ENCODE measurements around the gene SLC38A9.

Gene SLC38A9

DNA sequence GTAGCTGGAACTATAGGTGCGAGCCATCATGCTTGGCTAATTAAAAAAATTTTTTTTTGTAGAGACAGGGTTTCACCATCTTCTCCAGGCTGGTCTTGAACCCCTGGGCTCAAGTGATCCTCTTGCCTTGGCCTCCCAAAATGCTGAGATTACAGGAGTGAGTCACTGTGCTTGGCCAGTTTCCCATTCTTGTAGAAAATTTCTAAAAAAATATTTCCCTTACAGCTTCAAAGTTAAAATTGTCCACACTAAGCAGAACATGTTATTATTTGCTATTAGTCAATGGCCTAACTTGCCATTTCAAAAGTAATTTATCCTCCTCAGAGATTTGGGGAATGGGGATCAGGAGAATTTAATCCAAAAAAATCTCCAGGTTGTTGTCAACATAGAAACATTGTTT lies 40.1 kb downstream of the SLC38A9 start:
- no peaks in the 10 kb centered on the region for H3K9me3 ChIP-seq (ENCODE audit: control insufficient read depth in 1 of 2, low read length in 2 of 2)
- peaks cover 0 to 3% of the 10 kb centered on the region in 2 donors for H3K4me1 ChIP-seq (ENCODE audit: control insufficient read depth in 1 of 2, insufficient read depth in 2 of 2, low read length in 2 of 2)
- H3K4me3 ChIP-seq (ENCODE audit: low read depth in 1 of 2, low read length in 2 of 2), result no peak overlapping the region
- H3K27me3 ChIP-seq (ENCODE audit: control insufficient read depth in 1 of 2, insufficient read depth in 2 of 2, low read length in 2 of 2), result no peaks in the 10 kb centered on the region
- no peak overlapping the region for H3K27ac ChIP-seq (ENCODE audit: low read depth, low read length)
- H3K9ac ChIP-seq (ENCODE audit: low read depth in 1 of 2, low read length in 2 of 2), result no peak overlapping the region
- H3K36me3 ChIP-seq (ENCODE audit: control insufficient read depth in 1 of 2, insufficient read depth in 2 of 2, low read length in 2 of 2), result no peaks in the 10 kb centered on the region

DNA sequence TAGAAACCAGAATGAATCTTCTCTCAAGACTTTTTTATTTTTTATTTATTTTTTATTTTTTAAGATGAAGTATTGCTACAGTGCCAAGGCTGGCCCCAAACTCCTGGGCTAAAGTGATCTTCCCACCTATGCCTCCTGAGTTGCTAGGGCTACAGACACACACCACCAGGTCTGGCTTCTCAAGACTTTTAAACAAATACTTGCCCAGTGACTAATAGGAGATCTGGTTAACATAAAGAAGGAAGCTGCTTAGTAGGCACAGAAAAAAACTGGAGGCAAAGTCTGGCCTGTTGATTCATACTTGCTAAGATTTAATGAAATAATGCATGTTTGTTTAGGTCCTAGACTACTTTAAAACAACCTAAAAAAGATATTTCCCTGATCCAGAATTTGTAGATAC lies 43.8 kb downstream of the SLC38A9 start:
- no peaks in the 10 kb centered on the region for H3K4me1 ChIP-seq (ENCODE audit: control insufficient read depth in 1 of 2, insufficient read depth in 2 of 2, low read length in 2 of 2)
- H3K9me3 ChIP-seq (ENCODE audit: control insufficient read depth in 1 of 2, low read length in 2 of 2), result no peaks in the 10 kb centered on the region
- H3K27me3 ChIP-seq (ENCODE audit: control insufficient read depth in 1 of 2, insufficient read depth in 2 of 2, low read length in 2 of 2), result no peaks in the 10 kb centered on the region
- no peak overlapping the region for H3K4me3 ChIP-seq (ENCODE audit: low read depth in 1 of 2, low read length in 2 of 2)
- no peak overlapping the region for H3K9ac ChIP-seq (ENCODE audit: low read depth in 1 of 2, low read length in 2 of 2)
- peaks cover 0 to 3% of the 10 kb centered on the region in 2 donors for H3K36me3 ChIP-seq (ENCODE audit: control insufficient read depth in 1 of 2, insufficient read depth in 2 of 2, low read length in 2 of 2)
- no peak overlapping the region for H3K27ac ChIP-seq (ENCODE audit: low read depth, low read length)

DNA sequence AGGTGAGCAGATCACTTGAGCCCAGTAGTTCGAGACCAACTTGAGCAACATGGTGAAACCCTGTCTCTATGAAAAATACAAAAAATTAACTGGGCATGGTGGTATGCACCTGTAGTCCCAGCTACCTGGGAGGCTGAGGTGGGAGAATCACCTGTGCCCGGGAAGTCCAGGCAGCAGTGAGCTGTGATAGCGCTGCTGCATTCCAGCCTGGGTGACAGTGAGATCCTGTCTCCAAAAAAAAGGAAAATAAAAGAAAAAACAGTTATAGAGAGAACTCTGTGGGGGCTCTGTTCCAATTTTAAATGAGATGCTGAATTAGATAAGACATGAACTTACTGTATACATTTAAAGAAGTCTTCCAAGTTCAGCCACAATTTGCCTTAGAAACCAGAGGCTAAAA lies 44.2 kb downstream of the SLC38A9 start:
- H3K36me3 ChIP-seq (ENCODE audit: control insufficient read depth in 1 of 2, insufficient read depth in 2 of 2, low read length in 2 of 2), result peaks cover 0 to 4% of the 10 kb centered on the region in 2 donors
- H3K4me3 ChIP-seq (ENCODE audit: low read depth in 1 of 2, low read length in 2 of 2), result no peak overlapping the region
- H3K9ac ChIP-seq (ENCODE audit: low read depth in 1 of 2, low read length in 2 of 2), result no peak overlapping the region
- no peak overlapping the region for H3K27ac ChIP-seq (ENCODE audit: low read depth, low read length)
- H3K9me3 ChIP-seq (ENCODE audit: control insufficient read depth in 1 of 2, low read length in 2 of 2), result no peaks in the 10 kb centered on the region
- no peaks in the 10 kb centered on the region for H3K27me3 ChIP-seq (ENCODE audit: control insufficient read depth in 1 of 2, insufficient read depth in 2 of 2, low read length in 2 of 2)
- no peaks in the 10 kb centered on the region for H3K4me1 ChIP-seq (ENCODE audit: control insufficient read depth in 1 of 2, insufficient read depth in 2 of 2, low read length in 2 of 2)

DNA sequence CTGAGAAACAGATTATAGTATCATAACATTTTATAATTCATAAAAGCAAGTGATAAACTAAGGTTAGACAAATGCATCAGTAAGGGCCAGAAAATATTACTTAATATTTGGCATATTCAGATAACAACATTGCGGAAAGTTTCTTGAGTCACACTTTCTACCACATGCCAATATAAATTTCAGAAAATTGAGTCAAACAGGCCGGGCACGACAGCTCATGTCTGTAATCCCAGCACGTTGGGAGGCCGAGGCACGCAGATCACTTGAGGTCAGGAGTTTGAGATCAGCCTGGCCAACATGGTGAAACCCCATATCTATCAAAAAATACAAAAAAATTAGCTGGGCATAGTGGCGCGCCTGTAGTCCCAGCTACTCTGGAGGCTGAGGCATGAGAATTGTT lies 47.1 kb downstream of the SLC38A9 start:
- peaks cover 0 to 7% of the 10 kb centered on the region in 2 donors for H3K36me3 ChIP-seq (ENCODE audit: control insufficient read depth in 1 of 2, insufficient read depth in 2 of 2, low read length in 2 of 2)

DNA sequence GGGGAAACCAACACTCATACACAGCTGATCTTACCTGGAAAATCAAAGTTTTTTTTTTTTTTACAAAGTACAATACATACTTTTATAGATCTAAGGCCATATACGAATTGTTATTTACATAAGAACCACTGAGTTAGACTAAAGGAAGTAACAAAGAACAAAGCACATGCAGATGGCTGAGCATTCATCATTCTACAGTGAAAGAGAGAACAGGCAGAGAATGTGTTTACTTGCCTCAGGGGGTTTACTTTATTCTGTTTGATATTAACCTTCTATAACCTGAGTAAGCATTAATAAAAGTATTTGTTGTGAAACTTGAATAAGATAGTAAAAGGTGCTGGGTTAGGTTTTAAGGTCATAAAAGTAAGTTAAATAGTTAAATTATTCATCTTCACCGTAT lies 54.7 kb downstream of the SLC38A9 start:
- H3K9me3 ChIP-seq (ENCODE audit: control insufficient read depth in 1 of 2, low read length in 2 of 2), result no peaks in the 10 kb centered on the region
- no peaks in the 10 kb centered on the region for H3K27me3 ChIP-seq (ENCODE audit: control insufficient read depth in 1 of 2, insufficient read depth in 2 of 2, low read length in 2 of 2)
- H3K27ac ChIP-seq (ENCODE audit: low read depth, low read length), result no peak overlapping the region
- no peak overlapping the region for H3K9ac ChIP-seq (ENCODE audit: low read depth in 1 of 2, low read length in 2 of 2)
- no peaks in the 10 kb centered on the region for H3K4me1 ChIP-seq (ENCODE audit: control insufficient read depth in 1 of 2, insufficient read depth in 2 of 2, low read length in 2 of 2)
- H3K4me3 ChIP-seq (ENCODE audit: low read depth in 1 of 2, low read length in 2 of 2), result no peak overlapping the region
- H3K36me3 ChIP-seq (ENCODE audit: control insufficient read depth in 1 of 2, insufficient read depth in 2 of 2, low read length in 2 of 2), result peaks cover 0 to under 1% of the 10 kb centered on the region in 2 donors

More for the DNA sequence above, 47.1 kb downstream of the SLC38A9 start:
- Histone ChIP-seq H3K27me3 (ENCODE audit: control insufficient read depth in 1 of 2, insufficient read depth in 2 of 2, low read length in 2 of 2) (no peaks in the 10 kb centered on the region), H3K4me3 (ENCODE audit: low read depth in 1 of 2, low read length in 2 of 2) (no peak overlapping the region), H3K27ac (ENCODE audit: low read depth, low read length) (no peak overlapping the region), H3K4me1 (ENCODE audit: control insufficient read depth in 1 of 2, insufficient read depth in 2 of 2, low read length in 2 of 2) (no peaks in the 10 kb centered on the region), H3K9ac (ENCODE audit: low read depth in 1 of 2, low read length in 2 of 2) (no peak overlapping the region), H3K9me3 (ENCODE audit: control insufficient read depth in 1 of 2, low read length in 2 of 2) (no peaks in the 10 kb centered on the region)

DNA sequence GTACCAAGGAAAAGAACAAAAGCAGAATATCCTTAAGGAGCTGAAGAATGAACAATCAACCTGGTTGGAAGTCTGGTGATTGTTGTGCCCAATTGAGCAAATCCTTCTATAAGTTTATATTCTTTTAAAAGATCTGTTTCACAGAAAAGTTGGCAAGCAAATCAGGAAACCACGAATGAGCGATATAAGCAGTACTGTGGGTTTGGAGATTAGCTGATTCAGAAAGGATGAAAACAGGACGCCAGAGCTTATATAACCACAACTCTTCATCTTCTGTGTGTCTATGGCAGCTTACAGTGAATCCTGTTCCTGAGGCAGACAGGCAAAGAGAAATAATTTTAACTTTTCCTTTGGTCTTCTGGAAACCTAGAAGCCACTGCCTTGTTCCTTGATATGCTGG lies 61.7 kb downstream of the SLC38A9 start:
- Histone ChIP-seq H3K36me3 (ENCODE audit: control insufficient read depth in 1 of 2, insufficient read depth in 2 of 2, low read length in 2 of 2) (no peaks in the 10 kb centered on the region), H3K9me3 (ENCODE audit: control insufficient read depth in 1 of 2, low read length in 2 of 2) (no peaks in the 10 kb centered on the region), H3K4me3 (ENCODE audit: low read depth in 1 of 2, low read length in 2 of 2) (no peak overlapping the region), H3K9ac (ENCODE audit: low read depth in 1 of 2, low read length in 2 of 2) (no peak overlapping the region), H3K27me3 (ENCODE audit: control insufficient read depth in 1 of 2, insufficient read depth in 2 of 2, low read length in 2 of 2) (no peaks in the 10 kb centered on the region), H3K4me1 (ENCODE audit: control insufficient read depth in 1 of 2, insufficient read depth in 2 of 2, low read length in 2 of 2) (no peaks in the 10 kb centered on the region), H3K27ac (ENCODE audit: low read depth, low read length) (no peak overlapping the region)

DNA sequence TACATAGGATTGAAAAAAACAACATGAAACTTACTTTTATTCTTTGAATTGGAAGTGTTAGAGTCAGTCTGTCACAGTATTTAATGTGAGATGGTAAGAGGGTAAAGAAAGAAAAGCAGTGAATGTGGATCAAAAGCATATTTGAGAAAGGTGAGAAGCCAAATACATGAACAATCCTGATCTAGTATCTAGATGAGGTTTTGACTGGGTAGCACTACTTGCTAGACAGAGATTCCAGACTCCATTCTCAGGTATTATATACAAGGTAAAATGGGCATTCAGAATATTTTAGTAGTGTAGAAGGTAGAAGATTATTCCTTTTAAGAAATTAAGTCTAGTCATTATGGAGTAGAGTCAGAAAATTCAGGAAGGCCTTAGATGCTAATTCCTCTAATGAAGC lies 62.2 kb downstream of the SLC38A9 start:
- H3K27ac ChIP-seq (ENCODE audit: low read depth, low read length), result no peak overlapping the region
- H3K4me1 ChIP-seq (ENCODE audit: control insufficient read depth in 1 of 2, insufficient read depth in 2 of 2, low read length in 2 of 2), result no peaks in the 10 kb centered on the region
- H3K27me3 ChIP-seq (ENCODE audit: control insufficient read depth in 1 of 2, insufficient read depth in 2 of 2, low read length in 2 of 2), result no peaks in the 10 kb centered on the region
- no peaks in the 10 kb centered on the region for H3K36me3 ChIP-seq (ENCODE audit: control insufficient read depth in 1 of 2, insufficient read depth in 2 of 2, low read length in 2 of 2)
- H3K9ac ChIP-seq (ENCODE audit: low read depth in 1 of 2, low read length in 2 of 2), result no peak overlapping the region
- H3K9me3 ChIP-seq (ENCODE audit: control insufficient read depth in 1 of 2, low read length in 2 of 2), result no peaks in the 10 kb centered on the region
- no peak overlapping the region for H3K4me3 ChIP-seq (ENCODE audit: low read depth in 1 of 2, low read length in 2 of 2)

DNA sequence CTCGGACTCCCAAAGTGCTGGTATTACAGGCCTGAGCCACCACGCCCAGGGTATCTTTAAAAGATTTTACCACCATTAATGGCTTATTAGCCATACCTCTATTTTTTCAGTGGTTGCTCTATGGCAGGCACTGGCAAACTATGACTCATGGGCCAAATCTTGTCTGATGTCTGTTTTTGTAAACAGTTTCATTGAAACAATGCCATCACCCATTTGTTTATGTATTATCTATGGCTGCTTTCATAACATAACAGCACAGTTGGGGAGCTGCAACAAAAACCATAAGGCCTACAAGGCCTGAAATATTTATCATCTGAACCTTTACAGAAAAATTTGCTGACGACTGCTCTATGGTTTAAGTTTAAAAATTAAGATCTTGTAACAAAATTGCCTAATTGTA lies 66.8 kb downstream of the SLC38A9 start:
- Histone ChIP-seq H3K27ac (ENCODE audit: low read depth, low read length) (no peak overlapping the region), H3K4me1 (ENCODE audit: control insufficient read depth in 1 of 2, insufficient read depth in 2 of 2, low read length in 2 of 2) (peaks cover 0 to 3% of the 10 kb centered on the region in 2 donors), H3K27me3 (ENCODE audit: control insufficient read depth in 1 of 2, insufficient read depth in 2 of 2, low read length in 2 of 2) (no peaks in the 10 kb centered on the region), H3K9ac (ENCODE audit: low read depth in 1 of 2, low read length in 2 of 2) (no peak overlapping the region), H3K36me3 (ENCODE audit: control insufficient read depth in 1 of 2, insufficient read depth in 2 of 2, low read length in 2 of 2) (no peaks in the 10 kb centered on the region), H3K4me3 (ENCODE audit: low read depth in 1 of 2, low read length in 2 of 2) (no peak overlapping the region), H3K9me3 (ENCODE audit: control insufficient read depth in 1 of 2, low read length in 2 of 2) (no peaks in the 10 kb centered on the region)

DNA sequence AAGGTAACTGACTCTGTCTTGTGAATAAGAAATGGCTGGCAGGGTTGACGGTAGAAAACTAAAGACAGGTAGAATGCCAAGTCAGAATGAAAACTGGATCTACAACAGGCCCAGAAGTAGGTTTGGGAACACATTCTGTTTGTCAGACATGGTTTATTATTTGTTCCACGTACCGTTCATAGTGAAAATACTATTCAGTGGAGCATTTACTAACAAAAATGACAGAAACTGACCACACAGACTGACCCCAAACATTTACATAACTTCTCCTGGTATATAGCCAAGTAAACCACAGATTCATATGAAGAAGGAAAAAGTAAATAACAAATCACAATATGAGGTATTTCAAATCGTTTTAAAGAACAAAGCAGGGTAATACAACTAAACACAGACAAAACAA lies 73.7 kb downstream of the SLC38A9 start:
- Histone ChIP-seq H3K9me3 (ENCODE audit: control insufficient read depth in 1 of 2, low read length in 2 of 2) (no peaks in the 10 kb centered on the region), H3K9ac (ENCODE audit: low read depth in 1 of 2, low read length in 2 of 2) (no peak overlapping the region), H3K4me1 (ENCODE audit: control insufficient read depth in 1 of 2, insufficient read depth in 2 of 2, low read length in 2 of 2) (peaks cover 14 to 27% of the 10 kb centered on the region in 2 donors), H3K27me3 (ENCODE audit: control insufficient read depth in 1 of 2, insufficient read depth in 2 of 2, low read length in 2 of 2) (no peaks in the 10 kb centered on the region), H3K4me3 (ENCODE audit: low read depth in 1 of 2, low read length in 2 of 2) (no peak overlapping the region), H3K27ac (ENCODE audit: low read depth, low read length) (no peak overlapping the region), H3K36me3 (ENCODE audit: control insufficient read depth in 1 of 2, insufficient read depth in 2 of 2, low read length in 2 of 2) (no peaks in the 10 kb centered on the region)

DNA sequence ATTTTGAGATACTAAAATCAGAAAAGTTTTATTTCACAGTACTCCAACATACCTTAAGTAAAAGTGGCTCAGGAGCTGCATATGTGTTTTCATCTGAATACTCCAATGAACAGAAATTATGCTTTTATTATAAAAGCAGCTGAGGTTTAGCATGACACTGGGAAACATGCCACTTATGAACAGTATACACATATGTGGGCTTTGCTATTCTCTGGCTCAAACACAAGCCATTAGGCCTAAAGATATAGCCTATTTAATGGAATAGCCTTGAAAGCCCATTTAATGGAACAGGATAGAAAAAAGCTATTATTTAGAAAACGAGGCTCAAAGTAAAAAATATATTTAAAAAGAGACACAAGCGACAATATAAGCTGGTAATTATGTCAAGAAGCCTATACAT lies 74.1 kb downstream of the SLC38A9 start:
- H3K4me3 ChIP-seq (ENCODE audit: low read depth in 1 of 2, low read length in 2 of 2), result no peak overlapping the region
- H3K9ac ChIP-seq (ENCODE audit: low read depth in 1 of 2, low read length in 2 of 2), result no peak overlapping the region
- no peak overlapping the region for H3K27ac ChIP-seq (ENCODE audit: low read depth, low read length)

DNA sequence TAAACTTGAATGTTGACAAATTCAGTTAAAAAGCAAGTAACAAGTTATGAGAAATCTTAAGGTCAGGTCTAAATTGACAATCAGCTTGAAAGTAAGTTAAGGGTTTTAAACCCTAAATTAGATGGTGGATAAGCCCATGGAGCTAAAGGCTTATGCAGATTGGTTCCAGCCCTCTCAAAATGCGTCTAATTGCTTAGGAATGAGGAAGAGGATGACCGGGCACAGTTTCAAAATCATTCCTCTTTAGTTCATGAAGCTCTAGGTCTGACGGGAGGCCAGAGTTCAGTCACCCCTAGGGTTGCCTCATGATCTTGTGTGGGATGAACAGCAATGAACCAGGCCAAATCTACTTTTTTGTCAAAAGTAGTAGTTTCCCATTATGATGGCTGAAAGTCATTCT lies 75.4 kb downstream of the SLC38A9 start:
- no peaks in the 10 kb centered on the region for H3K9me3 ChIP-seq (ENCODE audit: control insufficient read depth in 1 of 2, low read length in 2 of 2)
- no peaks in the 10 kb centered on the region for H3K27me3 ChIP-seq (ENCODE audit: control insufficient read depth in 1 of 2, insufficient read depth in 2 of 2, low read length in 2 of 2)
- H3K9ac ChIP-seq (ENCODE audit: low read depth in 1 of 2, low read length in 2 of 2), result no peak overlapping the region
- no peaks in the 10 kb centered on the region for H3K36me3 ChIP-seq (ENCODE audit: control insufficient read depth in 1 of 2, insufficient read depth in 2 of 2, low read length in 2 of 2)
- H3K27ac ChIP-seq (ENCODE audit: low read depth, low read length), result no peak overlapping the region
- no peak overlapping the region for H3K4me3 ChIP-seq (ENCODE audit: low read depth in 1 of 2, low read length in 2 of 2)
- peaks cover 16 to 28% of the 10 kb centered on the region in 2 donors for H3K4me1 ChIP-seq (ENCODE audit: control insufficient read depth in 1 of 2, insufficient read depth in 2 of 2, low read length in 2 of 2)

More for the DNA sequence above, 74.1 kb downstream of the SLC38A9 start:
- Histone ChIP-seq H3K27me3 (ENCODE audit: control insufficient read depth in 1 of 2, insufficient read depth in 2 of 2, low read length in 2 of 2) (no peaks in the 10 kb centered on the region), H3K9me3 (ENCODE audit: control insufficient read depth in 1 of 2, low read length in 2 of 2) (no peaks in the 10 kb centered on the region), H3K36me3 (ENCODE audit: control insufficient read depth in 1 of 2, insufficient read depth in 2 of 2, low read length in 2 of 2) (no peaks in the 10 kb centered on the region), H3K4me1 (ENCODE audit: control insufficient read depth in 1 of 2, insufficient read depth in 2 of 2, low read length in 2 of 2) (peaks cover 17 to 28% of the 10 kb centered on the region in 2 donors)
